ENCODE data around the gene MAML2.

The MAML2 gene

GRCh38 chr11:96125400-96125799, 217.6 kb downstream of the MAML2 start:
- no peak for DNase-seq (ENCODE audit: low spot score)

GRCh38 chr11:96124155-96124554, 218.8 kb downstream of the MAML2 start:
- no peak for DNase-seq (ENCODE audit: low spot score)

DNA sequence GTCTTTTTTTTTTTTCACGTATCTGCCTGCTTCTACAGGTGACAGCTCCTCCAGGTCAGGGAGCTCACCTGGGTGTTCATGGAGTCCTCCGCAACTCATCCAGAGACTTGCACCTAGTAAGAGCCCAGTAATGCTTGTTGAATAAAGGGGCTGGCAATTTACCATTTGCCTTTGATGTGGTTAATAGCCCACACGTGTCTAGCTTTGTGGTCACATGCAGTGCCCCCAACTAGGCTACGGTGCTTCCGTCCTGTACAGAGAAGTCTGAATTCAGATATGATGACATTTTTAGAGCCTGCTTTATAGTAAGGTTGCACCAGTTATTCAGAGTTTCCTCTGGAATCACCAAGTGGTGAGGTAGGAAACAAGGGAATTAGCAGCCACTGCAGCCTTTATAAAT, 219.7 kb downstream of the MAML2 start:
- DNase-seq (ENCODE audit: low spot score) = no peak

- no peak for DNase-seq (ENCODE audit: low spot score)
Observed at GRCh38 chr11:96122601-96123074, 220.4 kb downstream of the MAML2 start.

- no peak for DNase-seq (ENCODE audit: low spot score)
Observed at GRCh38 chr11:96119211-96119610, 223.8 kb downstream of the MAML2 start.

DNA sequence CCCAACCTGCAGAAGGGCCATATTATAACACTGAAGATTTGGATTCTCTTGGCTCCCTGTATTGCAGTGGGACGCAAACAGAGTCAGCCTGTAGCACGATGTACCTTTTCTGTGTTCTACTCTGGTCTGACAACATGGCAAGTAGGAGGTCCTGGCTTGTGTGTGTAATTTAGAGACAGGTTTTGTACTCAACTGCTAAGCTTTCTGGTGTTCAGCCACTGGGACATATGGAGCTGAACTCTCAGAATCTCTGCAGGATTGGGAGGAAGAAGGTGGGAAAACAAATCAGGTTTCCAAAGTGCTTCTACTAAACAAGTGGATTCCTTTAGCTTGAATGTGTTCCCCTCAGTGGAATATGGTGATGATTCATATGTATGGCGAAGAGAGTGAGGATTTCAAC, 226.6 kb downstream of the MAML2 start:
- DNase-seq (ENCODE audit: low spot score) = no peak

DNA sequence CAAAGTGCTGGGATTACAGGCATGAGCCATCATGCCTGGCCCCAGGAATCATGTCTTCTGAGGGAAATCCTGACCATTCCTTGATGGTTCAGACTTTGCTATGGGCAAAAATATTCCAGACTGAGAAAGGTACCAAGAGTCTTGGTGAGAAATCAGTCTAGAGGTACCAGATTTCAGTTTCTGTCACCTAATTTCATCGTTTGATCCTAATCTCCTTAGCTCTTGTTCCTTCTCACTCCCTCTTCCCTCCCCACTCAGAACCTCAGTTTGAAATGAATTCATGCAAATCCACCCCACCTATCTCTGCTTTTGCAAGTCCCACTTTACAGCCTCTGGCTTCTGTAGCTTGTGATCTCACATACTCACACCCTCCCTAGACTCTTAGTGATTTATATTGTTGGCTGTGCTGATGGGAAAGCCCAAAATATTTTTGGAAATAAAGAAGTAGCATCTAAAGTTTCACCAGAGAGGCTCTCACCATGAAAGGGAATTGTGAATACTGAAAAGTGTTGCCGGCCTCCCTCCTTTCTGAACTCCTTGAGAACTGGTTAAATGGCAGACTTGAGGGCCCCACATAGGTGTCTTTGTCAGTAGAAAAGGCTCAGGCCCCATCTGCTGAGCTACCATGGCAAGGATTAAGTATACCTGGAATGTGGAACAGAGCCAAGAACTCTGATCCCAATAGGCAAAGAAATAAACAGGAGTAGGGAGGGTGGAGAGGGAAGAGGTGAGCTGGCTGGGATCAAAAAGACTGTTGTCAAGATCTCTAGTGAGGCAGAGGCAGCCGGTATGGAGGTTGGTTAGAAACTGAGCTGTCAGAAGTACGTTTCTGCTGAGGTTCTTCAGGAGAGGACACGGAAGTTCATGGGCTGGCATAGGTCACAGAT, 228.6 kb downstream of the MAML2 start:
- DNase-seq (ENCODE audit: low spot score) = no peak

GRCh38 chr11:96113193-96113681, 229.8 kb downstream of the MAML2 start:
- DNase-seq (ENCODE audit: low spot score) = no peak

DNA sequence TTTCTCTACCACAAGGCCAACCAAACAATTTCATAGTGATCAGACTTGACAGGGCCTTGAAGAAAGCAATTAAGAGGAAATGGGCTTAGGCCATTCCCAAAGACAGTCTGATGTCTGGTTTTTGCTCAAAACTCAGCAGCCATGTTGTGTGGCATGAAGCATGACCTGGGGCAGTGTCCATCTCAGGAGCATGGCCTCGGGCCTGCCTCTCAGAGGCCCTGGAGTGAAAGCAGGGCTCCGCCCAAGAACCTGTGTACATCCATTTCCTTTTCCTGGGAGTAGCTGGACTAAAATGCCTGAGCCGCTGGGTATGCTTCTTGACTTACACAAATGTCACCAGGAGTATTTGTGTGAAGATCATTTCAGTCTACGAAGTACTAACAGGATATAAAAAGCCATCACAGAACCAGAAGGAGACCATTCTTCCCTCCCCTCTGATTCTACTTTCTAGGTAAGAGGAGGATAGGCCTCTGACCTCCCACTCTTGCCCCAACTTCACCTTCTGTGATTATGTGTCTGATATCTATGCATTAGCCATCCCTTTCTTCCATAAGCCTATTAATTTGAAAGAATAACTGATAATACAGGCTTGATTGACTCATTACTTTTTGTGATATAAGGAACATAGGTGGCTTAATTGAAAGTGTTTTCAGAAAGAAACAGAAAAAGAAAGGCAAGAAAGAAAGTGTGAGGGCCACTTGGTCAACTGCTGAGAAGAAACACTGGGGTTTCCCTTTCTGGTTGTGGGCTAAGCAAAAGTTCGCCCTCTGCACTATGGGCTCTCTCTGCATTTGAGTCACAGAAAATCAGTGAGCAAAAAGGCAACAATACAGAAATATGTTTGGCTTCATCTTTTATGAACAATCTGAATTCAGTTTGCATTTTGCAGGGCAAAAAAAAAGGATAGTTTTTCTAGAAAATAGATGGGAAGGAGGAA, 230.5 kb downstream of the MAML2 start:
- DNase-seq (ENCODE audit: low spot score) = no peak

DNA sequence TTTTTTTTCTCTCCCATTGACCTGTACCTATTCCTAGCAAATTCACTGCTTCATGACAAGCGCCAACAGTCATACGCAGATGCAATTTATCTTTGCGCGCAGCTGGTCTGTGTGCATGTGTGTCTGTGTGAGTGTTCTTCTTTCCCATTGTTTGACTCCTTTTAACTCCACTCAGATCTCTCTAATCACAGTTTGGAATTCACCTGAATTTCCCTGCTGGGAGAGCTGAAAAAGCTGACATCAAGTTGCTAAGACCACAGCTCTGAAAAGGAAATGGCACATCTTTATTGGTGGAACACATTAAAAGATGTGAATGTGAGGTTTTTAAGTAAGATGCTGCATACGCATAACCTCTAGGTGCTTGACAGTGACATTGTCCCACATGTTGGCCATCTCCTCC, 231.7 kb downstream of the MAML2 start:
- no peak for DNase-seq (ENCODE audit: low spot score)

GRCh38 chr11:96110302-96110701, 232.7 kb downstream of the MAML2 start:
- DNase-seq (ENCODE audit: low spot score) = no peak

GRCh38 chr11:96109331-96110030, 233.5 kb downstream of the MAML2 start:
- DNase-seq (ENCODE audit: low spot score) = no peak

DNA sequence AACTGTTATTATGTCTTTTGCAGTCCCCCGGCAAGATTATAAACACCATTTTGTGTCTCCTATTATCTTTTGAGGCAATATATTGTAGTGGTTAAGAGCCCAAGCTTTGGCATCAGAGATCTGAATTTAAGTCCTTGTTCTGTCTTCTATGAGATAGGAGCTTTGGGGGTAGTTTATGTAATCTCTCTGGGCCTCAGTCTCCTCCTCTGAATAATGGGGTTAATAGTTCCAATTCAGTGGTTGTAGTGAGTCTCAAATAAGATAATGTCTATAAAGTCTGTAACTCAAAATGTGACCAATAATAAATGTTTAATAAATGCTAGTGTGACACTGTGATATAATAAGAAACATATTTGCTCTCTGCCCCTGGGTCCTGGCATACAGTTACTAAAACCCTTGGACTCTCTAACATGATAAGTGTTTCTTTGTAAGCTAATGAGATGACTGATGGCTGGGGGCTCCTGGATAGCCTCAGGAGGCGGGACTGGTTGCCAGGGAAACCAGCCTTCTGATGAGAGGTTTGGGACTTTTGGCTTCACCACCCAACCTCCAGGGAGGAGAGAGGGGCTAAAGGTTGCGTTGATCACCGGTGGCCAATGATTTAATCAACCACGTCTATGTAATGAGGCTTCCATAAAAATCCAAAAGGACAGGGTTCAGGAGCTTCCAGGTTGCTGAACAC, 235.7 kb downstream of the MAML2 start:
- no peak for DNase-seq (ENCODE audit: low spot score)

DNA sequence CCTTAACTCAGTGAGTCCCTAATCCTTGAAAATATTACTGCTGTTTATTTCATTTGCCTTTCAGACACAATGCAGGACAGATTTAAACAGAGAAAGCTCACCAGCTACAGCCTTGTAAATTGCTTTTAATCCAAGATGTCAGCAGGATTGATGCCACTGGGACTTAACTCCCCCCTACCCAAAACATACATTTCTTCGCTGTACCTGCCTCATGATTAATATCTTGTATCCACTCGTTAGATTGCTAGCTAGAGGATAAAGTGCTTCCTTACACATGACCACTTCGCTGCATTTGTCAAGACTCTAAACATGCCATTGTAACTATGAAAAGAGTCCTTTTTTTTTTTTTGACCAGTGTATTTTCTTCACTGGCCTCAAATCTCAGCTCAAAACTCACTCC, 236.3 kb downstream of the MAML2 start:
- DNase-seq (ENCODE audit: low spot score) = no peak

DNA sequence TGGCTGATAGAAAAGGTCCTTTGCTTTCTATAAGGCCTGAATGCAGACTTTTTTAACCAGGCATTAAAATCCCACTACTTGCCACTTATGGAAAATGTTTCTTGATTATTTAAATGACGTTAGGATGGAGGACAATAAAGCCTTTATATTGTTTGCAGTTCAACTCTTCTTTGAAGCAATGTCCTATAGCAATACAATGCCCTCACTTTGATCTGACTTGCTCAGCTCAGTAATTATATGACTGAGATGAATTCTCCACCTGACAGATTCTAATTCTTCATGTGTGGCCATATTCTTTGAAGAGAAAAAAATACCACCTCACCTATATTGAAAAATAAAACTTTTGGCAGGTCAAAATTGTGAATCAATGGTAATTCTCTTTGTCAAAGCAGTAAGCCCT, 237.1 kb downstream of the MAML2 start:
- DNase-seq (ENCODE audit: low spot score) = no peak

DNA sequence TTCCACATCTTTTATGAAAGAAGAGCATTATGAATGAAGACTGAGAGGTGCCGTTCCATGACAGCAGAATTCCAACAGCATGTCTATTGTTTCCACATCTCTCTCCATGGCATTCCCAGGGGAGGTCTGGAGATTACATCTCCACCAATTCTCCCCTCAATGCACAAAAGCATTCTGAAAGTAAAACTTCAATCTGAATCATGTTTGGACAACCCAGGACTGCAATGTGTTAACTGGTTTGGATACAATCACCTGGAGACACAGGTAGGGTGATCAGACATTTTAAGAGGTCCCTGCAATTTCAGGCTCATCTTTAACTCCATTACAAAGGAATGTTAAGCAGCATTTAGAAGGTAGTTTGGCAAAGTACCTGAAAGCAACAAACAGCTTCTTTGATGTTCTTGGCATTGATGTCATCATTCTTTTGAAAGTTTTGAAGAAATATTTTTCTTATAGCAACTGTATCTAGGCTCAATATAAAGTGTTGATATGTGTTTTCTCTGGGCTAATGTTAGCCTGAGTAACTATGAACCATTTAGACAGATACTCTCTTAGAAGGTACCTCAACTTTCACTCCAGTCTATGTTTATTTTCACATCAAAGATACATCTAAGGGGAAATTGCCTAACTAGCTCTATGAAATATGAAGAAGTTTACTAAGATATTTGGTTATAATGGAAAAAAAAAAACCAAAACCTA, 237.6 kb downstream of the MAML2 start:
- no peak for DNase-seq (ENCODE audit: low spot score)

DNA sequence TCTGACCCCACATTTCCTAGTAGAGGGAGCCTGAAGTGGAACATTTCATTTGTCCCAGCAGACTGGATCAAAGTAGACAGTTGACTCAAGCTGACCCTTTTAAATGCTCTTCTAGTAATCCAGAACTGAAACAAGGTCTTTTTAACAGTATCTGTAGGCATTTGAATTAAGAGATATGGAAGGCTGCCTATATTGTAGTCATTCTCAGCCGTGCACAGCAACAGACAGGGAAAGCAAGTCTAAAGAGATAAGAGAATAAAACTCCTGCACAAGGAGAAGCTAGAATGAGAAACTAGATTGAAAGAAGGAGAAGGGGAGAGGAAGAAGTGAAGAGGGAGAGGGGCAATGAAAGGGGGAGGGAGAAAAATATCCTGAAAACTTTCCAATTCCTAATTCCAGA, 238.5 kb downstream of the MAML2 start:
- DNase-seq (ENCODE audit: low spot score) = no peak

DNA sequence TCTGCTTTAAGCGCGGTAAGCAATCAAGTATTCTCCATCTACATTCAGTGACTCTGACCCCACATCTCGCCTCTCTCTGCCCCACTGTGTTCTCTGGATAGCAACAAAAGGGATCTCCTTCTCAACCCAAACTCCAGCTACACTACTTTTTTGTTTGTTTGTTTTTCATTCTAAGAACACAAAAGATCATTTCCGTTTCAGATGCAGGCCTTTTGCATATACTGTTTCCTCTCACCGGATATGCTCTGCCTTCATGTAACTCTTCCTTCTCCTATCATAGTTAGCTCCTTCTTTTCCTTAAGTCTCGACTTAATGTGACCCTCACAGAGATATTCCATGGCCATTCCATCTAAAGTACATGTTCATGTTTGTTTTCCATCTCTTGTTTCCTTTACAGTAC, 239.3 kb downstream of the MAML2 start:
- DNase-seq (ENCODE audit: low spot score) = no peak

- DNase-seq (ENCODE audit: low spot score) = no peak
Observed at GRCh38 chr11:96103102-96103501, 239.9 kb downstream of the MAML2 start.

DNA sequence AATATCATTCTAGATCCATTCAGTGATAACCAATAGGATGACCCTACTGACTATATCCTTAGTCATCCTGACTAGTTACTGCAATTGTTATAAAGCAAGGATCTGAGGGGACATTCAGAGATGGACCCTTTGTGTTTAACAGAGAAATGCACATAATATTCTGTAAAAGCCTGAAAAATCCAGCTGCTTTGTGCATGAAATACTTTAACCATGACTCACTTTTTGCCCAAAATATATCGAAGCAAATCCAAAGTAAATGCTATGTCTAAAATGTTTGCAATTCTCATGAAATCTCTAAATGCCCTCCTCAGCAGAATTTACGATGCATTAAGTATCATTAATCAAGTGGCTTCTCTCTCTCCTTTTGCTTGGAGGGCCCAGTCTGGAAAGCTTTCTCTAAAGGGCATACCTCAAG, 240.3 kb downstream of the MAML2 start:
- no peak for DNase-seq (ENCODE audit: low spot score)

- DNase-seq (ENCODE audit: low spot score) = no peak
Observed at GRCh38 chr11:96101146-96101545, 241.8 kb downstream of the MAML2 start.
